HG02970 (cell line): Measurements from ENCODE around the gene ORM2.

Source experiments
- ATAC-seq: cut with Tn5 transposase; IDR thresholded peaks from one replicate; pipeline ENCODE4 v1.9.1; 2021; ENCODE audit warnings: mild to moderate bottlenecking, moderate library complexity, moderate number of reproducible peaks; ENCODE audit not compliant: unreplicated experiment, low FRiP score

The ORM2 gene

DNA sequence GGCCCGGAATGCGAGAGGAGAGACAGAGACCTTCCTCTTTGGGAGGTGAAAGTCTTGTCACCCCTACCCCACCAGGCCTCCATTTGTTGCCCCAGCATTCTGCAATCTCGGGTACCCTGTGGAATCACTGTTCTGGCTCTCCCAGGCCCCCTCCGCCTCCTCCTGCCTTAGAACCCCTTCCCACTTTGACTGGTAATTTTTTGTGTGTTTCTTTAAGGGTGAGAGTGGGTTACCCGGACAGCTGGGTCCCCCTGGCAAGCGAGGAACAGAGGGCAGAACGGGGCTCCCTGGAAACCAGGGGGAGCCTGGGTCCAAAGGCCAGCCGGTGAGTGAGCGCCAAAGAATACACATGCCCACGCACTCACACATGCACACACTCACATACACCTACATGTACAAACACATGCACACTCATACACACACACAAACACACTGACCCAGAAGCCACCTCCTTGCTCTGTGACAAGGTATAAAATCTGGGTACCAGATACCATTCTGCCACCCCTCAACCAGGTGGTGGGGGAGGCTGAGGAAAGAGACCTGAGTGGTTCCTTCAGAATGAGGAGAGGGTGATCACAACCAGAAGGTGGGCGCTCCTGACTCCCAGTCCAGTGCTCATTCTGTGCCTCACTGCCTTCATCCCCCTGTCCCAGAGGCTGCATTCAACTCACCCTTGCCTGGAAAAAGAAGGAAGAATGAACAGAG is 37.6 kb upstream of the ORM2 start:
- no peak for ATAC-seq

DNA sequence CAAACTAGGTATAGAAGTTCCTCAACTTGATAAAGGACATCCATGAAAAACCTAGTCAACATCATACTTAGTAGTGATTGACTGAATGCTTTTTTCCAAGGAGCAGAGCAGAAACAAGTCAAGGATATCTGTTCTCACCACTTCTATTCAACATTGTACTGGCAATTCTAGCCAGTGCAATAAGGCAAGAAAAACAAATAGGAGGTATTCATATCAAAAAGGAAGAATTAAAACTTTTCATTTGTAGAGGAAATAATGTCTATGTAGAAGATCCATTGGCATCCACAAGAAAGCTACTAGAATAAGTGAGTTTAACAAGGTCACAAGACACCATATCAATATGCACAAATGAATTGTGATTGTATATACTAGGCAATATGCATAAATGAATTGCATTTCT is 35.0 kb upstream of the ORM2 start:
- no peak for ATAC-seq

DNA sequence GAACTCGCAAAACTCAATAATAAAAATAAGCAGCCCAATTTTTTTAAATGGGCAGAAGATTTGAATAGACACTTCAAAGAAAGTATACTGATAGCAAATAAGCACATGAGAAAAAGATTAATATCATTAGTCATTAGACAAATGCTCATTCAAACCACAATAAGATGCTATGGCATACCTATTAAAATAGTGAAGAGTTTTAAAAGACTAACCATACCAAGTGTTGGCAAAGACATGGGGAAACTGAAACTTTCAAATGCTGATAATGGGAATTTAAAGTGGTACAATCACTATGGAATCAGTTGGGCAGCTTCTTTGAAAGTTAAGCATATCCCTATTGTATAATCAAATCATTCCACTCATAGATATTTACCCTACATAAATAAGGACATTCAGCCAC is 33.3 kb upstream of the ORM2 start:
- ATAC-seq: no peak

DNA sequence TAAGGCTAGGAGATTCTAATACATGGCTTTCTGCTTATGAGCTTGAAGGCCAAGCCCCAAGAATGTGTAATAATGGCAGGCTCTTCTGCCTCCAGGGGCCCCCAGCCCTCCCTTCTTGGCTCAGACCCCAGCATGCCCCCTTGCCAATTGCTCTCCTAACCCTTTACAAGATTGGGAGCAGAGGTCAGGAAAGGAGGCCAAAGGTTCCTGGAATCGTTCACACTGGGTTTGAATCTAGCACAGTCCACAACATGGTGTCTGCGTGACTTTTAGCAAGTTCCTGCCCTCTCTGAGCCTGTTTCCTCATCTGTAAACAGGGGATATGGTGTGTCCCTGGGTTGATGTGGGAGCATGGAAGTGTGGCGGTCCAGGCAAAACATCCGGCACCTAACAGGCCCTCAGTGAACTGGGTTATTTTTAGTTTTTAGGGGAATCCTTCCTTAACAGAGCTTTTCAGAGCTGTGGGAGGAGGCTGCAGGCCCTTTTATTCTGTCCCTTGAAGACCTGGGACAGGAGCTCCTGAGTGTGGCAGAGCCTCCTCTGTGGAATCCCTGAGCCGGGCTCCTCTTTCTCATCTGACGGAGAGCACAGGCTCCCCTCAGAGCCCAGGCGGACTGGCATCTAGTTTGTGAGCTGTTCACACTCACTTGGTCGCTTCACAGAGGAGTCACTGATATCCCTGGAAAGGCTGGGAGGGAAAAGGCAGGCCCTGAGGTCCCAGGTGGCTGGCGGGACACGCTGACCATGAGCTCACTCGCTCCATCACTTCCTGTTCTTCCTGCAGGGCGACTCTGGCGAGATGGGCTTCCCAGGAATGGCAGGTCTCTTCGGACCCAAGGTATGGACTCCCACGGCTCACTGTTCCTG is 30.1 kb upstream of the ORM2 start:
- ATAC-seq: no peak

DNA sequence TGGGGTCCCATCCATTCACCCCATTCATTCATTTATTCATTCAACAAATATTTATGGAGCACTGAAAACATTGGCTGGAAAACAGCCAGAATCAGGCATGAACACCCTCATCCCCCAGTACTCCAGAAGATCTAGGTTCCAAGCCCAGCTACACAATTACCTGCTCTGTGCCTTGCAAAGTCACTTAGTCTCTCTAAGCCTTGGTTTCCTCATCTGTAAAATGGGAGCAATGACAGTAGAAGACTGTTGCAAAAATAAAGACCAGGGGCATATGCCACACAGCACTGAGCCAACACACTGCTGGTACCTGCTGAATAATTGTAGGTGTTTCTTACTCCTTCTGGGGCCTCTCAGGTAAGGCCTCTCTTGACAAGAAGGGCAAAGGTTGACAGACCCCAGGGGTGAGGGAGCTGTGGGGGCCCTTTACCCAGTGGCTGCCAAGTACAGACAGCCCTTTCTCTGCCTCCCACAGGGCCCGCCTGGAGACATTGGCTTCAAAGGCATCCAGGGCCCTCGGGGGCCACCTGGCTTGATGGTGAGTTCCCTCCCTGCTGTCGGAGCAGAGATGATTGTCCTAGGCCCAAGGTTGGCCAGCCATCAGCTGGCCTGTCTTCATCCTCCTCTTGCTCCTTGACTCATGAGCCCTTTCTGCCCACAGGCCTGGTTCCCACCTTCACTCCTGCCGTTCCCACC is 29.4 kb upstream of the ORM2 start:
- no peak for ATAC-seq

DNA sequence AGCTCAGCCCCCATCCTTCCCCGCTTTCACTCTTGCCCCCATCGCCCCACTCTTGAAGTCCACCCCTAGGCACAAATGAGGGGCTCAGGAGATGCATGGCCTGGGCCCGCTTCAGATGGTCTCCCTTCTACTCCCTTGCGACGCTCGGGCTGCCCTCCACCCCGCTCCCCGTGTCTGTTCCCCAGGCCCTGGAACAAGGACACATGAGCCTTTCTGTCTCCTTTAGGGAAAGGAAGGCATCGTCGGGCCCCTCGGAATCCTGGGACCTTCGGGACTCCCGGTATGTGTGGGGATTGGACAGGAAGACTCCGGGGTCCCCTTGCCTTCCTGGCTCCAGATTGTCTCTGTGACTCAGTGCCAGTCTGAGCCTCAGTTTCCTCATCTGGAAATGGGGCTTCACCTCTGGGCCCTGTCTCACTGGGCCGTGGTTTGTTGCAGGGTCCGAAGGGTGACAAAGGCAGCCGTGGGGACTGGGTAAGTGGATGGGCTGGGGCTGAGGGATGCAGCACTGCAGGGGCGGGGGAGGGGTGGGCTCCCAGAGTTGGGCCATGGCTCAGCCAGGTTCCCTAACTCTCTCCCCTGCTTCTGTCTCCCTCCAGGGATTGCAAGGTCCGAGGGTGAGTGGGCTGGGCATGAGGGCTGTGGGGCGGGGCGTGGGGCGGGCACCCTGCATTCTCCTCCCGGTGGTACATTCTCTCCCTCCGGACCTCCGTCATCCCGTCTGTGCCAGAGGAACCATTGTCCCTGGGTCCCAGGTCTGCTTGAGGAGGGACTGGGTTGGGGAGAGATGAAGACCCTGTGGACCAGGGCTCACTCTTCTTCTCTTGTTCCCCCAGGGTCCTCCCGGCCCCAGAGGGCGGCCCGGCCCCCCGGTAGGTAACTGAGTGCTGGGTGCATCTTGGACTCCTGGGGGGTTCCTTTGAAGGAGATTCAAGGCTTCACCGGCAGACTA is 28.5 kb upstream of the ORM2 start:
- no peak for ATAC-seq

DNA sequence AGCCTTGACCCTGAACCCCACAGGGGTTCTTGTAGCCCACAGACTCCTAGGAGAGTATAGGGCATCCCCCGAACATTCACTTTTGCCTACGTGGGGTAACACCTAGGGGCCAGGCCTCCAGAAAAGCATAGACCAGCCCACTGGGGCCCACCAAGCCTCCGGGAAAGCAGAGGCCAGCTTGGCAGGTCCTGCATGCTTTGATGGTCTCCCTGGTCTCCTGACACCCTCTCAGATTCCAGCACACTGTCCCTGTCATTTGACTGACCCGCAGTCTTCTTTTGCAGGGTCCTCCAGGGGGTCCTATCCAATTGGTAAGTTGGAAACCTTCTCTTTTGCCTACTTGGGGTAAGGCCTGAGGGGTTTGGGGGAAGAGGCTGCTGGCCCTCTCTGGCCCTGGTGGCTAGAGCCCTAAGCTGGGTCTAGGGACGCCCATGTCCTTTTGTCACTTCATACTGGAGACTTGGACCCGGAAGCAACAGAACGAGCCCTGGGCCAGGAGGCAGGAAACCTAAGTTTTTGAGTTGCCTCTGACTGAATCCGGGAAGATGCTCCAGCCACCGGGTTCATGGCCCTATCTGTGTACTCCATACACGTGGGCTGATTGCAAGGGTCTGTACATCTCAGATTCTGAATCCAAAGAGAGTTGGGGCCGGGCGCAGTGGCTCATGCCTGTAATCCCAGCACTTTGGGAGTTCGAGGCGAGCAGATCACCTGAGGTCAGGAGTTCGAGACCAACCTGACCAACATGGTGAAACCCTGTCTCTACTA is 27.7 kb upstream of the ORM2 start:
- no peak for ATAC-seq

DNA sequence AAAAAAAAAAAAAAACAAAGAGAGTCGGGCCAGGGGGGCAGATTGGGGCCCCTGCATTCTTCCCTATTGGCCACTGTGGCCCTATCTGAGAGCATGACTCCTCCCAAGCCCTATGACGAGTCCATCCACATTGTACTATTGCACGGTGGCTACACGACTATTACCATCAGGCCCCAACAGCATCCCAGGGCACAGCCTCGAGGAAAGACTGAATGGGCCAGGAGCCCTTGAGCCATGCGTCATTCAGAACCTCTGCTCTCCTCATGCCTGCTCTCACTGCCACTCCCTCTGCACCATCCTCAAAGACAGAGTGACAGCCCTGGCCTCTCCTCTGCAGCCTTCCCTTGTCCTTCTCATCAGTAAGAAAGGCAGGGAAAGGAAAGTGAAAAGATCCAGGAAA is 26.9 kb upstream of the ORM2 start:
- no peak for ATAC-seq

DNA sequence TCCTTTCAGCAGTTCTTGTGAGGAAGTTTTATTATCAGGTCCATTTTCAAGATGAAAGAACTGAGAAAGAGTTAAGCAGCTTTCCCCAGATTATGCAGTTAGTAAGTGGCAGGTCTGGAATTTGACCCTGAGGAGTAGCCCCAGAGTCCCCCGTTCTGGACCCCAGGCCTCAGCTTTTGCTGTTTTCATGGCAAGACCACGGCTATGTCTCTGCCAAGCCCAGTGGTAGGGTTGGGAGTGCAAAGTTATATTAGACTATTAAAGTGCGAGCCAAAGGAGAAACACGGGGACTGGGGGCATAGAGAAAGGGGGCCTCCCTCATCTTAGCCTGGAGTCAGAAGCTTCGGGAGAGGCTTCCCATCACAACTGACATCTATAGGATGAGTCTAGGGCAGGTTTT is 26.1 kb upstream of the ORM2 start:
- ATAC-seq: no peak

DNA sequence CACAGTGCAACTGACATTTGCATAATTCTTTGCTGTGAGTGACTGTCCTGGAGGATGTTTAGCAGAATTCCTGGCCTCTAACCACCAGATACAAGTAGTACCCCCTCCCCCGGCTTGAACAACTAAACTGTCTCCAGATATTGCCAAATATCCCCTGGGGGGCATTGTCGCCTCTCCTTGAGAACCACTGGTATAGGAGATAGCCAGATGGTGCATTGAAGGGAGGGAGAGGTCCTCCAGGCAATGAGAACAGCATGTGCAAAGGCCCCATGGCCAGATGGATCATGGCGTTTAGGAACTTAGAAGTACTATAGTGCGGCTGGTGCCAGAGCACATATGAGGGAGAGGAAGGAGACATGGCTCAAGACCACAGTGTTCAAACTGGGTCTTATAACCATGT is 25.7 kb upstream of the ORM2 start:
- no peak for ATAC-seq

DNA sequence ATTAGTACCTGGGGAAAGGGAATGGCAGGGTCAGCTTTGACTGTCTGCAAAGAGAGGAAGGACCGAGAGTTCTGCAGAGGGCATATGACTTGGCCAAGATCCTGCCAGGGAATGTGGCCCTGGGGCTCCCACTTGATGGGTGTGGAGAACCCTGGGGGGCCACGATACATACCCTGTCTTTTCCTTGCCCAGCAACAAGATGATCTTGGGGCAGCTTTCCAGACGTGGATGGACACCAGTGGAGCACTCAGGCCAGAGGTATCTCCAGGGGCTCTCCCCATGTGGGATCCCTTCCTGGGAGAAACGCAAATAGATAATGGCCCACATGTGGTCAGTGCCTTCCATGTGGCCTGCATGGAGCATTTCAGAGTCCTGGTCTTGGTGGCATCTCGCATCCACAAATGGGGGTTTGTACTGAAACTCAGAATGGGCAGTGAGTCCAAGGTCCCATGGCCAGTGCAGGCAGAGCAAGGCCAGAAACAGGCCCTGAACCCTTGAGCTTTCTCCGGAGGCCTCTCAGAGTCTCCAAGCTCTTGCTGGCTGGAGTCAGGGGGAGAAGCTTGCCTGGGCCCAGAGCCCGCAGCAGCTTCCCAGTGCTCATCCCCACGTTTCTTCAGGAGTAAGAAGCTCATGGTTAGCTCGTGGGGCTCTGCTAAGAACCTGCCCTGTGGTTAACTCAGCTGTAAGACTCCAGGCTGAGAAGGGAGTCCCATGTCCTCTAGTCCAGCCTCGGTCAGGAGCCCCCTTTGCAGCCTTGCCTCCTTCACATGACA is 25.1 kb upstream of the ORM2 start:
- no peak for ATAC-seq

DNA sequence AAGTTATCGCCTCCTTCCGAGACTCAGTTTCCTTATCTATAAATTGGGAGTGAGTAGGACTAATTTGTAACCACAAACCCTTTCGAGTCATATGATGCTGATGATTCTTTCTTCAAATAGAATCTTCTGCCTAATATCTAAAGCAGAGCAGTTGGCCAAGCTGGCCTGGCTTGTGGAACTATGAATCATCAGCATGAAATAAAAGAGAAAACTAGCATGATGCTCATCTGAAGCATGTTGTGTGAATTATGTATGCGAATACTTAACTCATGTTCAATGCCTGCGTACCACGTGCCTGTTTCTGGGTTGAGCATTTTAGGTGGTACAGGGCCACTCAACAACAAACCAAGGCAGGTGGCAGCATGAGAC is 21.8 kb upstream of the ORM2 start:
- ATAC-seq: no peak

DNA sequence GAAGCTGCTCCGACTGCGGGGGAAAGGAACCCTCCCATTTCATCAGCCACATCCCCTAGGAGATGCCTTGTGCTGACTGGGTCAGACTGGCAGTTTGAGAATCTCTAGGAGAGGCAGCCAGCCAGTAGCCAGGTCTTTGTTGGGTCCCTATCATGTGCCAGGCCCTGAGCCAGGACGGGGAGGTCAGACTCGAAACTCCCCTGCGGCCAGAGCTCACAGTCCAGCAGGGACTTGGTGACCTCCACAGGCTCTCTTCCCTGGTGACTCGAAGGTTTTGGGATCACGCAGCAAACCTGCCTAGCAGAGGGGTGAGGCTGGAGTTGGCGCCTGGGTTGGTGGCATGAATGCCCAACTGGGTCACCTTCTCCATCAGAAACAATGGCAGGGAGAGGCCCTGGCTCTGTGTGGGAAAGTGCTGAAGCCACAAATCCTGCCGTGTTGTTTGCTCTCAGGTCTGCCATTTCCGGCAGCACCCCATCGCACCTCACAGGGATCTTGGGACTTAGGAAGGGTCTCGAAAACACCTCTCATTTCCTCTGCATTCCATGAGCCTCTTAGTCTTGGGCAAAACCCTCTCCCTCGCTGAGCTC is 21.2 kb upstream of the ORM2 start:
- no peak for ATAC-seq

DNA sequence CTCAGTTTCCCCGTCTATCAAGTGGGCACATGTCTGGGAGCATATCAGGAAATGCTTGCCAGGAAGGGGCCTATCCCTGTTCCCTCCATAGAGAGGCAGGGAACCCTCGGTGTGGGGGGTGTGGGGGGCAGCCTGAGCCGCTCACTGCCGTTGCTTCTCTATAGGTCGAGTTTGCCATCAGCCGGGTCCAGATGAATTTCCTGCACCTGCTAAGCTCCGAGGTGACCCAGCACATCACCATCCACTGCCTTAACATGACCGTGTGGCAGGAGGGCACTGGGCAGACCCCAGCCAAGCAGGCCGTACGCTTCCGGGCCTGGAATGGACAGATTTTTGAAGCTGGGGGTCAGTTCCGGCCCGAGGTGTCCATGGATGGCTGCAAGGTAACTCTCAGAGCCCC is 20.6 kb upstream of the ORM2 start:
- no peak for ATAC-seq

DNA sequence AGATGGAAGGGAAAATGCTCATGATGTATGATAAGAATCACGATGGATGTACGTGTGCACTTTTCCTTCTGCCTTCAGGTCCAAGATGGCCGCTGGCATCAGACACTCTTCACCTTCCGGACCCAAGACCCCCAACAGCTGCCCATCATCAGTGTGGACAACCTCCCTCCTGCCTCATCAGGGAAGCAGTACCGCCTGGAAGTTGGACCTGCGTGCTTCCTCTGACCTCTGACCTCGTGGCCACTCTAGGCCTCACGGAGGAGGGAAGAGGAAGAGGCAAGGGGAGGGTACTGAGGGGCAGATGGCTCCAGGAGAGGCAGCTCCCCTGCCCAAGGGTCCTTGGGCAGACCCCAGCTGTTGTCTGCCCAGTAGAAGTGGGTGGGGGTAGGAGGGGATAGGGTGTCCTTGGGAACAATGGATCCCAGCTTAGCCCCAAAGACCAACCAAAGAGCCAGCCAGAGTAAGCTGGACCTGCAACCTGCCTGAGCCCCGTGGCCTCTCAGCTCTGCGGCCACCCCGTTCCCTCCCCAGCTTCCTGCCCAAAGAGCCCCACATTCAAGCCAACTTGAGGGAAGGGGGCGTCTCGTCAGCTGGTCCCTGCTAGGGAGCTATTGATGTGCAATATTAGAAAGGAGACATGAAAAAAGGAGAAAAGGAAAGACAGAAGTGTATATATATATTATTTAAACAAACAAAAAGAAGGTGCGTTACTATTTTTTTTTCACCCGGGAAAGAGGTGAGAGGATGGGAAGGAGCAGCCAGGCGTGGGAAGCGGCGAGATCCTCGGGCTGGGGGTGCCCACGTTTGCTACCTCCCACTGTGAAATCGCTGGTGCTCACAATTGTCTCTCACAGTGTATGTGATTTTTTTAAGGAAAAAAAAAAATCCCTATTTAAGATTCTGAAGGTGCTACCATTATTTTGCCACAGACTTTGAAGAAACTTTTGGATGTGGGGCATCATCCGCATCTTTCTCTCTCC is 18.9 kb upstream of the ORM2 start:
- no peak for ATAC-seq

DNA sequence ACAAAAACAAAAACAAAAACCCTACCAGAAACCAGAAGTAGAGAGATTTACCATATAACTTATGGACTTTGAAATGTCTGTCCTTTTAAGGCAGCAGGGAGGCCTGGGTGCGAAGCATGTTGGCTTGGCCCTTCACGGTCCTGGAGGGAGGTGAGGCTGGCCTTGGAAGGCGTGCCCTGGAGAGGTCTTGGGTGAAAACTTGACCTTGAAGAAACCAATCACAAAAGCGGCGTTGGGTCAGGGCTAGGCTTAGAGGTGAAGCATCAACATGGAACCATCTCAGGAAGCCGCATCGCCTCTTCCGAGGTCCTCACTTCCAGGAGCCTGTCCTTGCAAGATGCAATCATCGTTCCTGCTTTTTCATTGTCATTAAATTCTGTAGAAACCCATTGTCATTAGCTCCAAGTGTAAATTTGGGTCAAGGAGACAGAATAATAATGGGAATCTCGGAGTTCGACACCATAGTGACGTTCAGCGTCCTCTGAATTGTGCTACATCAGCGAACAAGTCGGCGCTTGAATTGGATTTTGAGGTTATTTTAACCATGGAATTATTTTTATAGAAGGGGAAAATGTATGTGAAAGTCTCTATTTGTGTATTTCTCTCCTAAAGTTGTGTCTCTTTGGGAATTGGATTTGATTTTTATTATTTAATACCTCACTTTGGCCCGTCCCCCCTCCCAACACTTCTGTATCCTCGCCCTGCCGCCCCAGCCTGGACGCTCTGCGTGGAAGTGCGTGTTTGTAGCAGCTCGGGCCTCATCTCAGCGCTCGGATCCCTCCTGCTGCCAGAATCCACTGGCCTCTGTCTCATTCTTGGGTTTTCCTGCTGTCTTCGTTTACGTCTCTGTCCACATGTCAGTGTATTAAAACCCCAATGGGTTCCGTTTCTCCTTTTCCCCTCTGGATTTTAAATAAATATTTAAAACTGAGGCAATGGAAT is 17.8 kb upstream of the ORM2 start:
- no peak for ATAC-seq
